Caco-2 (cell line): ENCODE measurements around the gene TMX3. TPM values are rescaled to one million over a fixed set of nuclear protein-coding genes. Genes with fewer than 3 reads are reported as not detected.

Source experiments
- Bru-seq: library from RNA; stranded (reverse); fragments of 400-500 nt; gene quantifications from one replicate; lab custom pipeline; 2021; lab: Mats Ljungman, UMichigan
- BruChase-seq, 2 experiments: library from RNA; stranded (reverse); fragments of 400-500 nt; gene quantifications; one replicate each; lab custom pipeline; 2021; lab: Mats Ljungman, UMichigan
- BruUV-seq: library from RNA; stranded (reverse); fragments of 400-500 nt; replicated peaks from 2 replicates; lab custom pipeline; 2021; lab: Mats Ljungman, UMichigan
- CTCF ChIA-PET: fragments of 300-600 bp; sonication (Branson Sonifier 250); formaldehyde crosslinking; loops from one replicate; lab custom pipeline; 2022; ENCODE audit warnings: antibody characterized with exemption; lab: Charles Lee
- POLR2A ChIA-PET: fragments of 300-600 bp; sonication (Branson Sonifier 250); formaldehyde crosslinking; loops from one replicate; lab custom pipeline; 2022; ENCODE audit warnings: antibody characterized with exemption; lab: Charles Lee
- DNase-seq, 2 experiments: peaks; one replicate each; pipeline versions ENCODE4 v3.0.0 to v3.0.0-alpha.2; 2020 to 2022
- H3K27me3 ChIP-seq: replicated peaks from 2 replicates; pipeline ENCODE4 v1.6.0; 2011; ENCODE audit warnings: low read length; ENCODE audit not compliant: control insufficient read depth, insufficient read depth
- H3K36me3 ChIP-seq: 2 replicates; pipeline ENCODE4 v1.5.1; 2011; ENCODE audit warnings: low read length; ENCODE audit not compliant: control insufficient read depth, insufficient read depth
- H3K4me1 ChIP-seq: fragments of 250-450 bp; sonication (Bioruptor Pico); 2 replicates; pipeline ENCODE4 v1.5.1; 2020; ENCODE audit warnings: mild to moderate bottlenecking
- H3K4me3 ChIP-seq: 2 replicates; pipeline ENCODE4 v1.5.1; 2011; ENCODE audit warnings: low read depth, mild to moderate bottlenecking, control low read depth, low read length
- H3K9me3 ChIP-seq: fragments of 250-450 bp; sonication (Bioruptor Pico); 2 replicates; pipeline ENCODE4 v1.5.1; 2020; ENCODE audit warnings: mild to moderate bottlenecking, moderate library complexity
- H3K27ac Mint-ChIP-seq: one replicate; pipeline ENCODE4 v1.8.0; 2022; ENCODE audit warnings: mixed read lengths; ENCODE audit not compliant: unreplicated experiment
- H3K27me3 Mint-ChIP-seq: one replicate; pipeline ENCODE4 v1.8.0; 2022; ENCODE audit warnings: mixed read lengths; ENCODE audit not compliant: insufficient read depth, unreplicated experiment
- H3K36me3 Mint-ChIP-seq: one replicate; pipeline ENCODE4 v1.8.0; 2022; ENCODE audit warnings: mild to moderate bottlenecking, mixed read lengths; ENCODE audit not compliant: insufficient read depth, unreplicated experiment
- H3K4me1 Mint-ChIP-seq: one replicate; pipeline ENCODE4 v1.8.0; 2022; ENCODE audit warnings: low read depth, mixed read lengths; ENCODE audit not compliant: unreplicated experiment
- H3K4me3 Mint-ChIP-seq: one replicate; pipeline ENCODE4 v1.8.0; 2022; ENCODE audit warnings: mild to moderate bottlenecking, moderate library complexity, mixed read lengths; ENCODE audit not compliant: unreplicated experiment
- H3K9me3 Mint-ChIP-seq: one replicate; pipeline ENCODE4 v1.8.0; 2022; ENCODE audit warnings: mixed read lengths; ENCODE audit not compliant: unreplicated experiment
- intact Hi-C: fragments of 100-400 bp; cut with micrococcal nuclease; formaldehyde crosslinking; loops from one replicate; pipeline ENCODE4 v1.10.0; 2022; ENCODE audit not compliant: unreplicated experiment
- long read RNA-seq: library from polyadenylated mRNA; stranded (forward); transcript quantifications from one replicate; pipeline ENCODE4 v2.0.0, GENCODE V29; 2022
- total RNA-seq: library from RNA; stranded (reverse); gene quantifications from 2 replicates; pipeline ENCODE4 v1.2.3, GENCODE V29; 2022
- TF ChIP-seq, protein P1 (sequence below), 2 experiments: fragments of 200-600 bp in 1 of 2; IDR thresholded peaks; 1 replicate in 1 of 2; 2 replicates in 1 of 2; pipeline versions ENCODE4 v1.5.1 to v1.8.0; 2011 to 2022; ENCODE audit warnings: antibody characterized with exemption in 1 of 2, control low read depth in 1 of 2, inconsistent platforms in 1 of 2, low read depth in 1 of 2, low read length in 1 of 2, mild to moderate bottlenecking in 1 of 2, moderate library complexity in 1 of 2; ENCODE audit not compliant: insufficient read depth in 1 of 2, severe bottlenecking in 1 of 2, unreplicated experiment in 1 of 2

TMX3 gene
- 14.8 and 17.9 TPM in 2 replicates for total RNA-seq
- percentile 71 among the genes with signal in this experiment for Bru-seq, nascent RNA
- percentile 72 among the genes with signal in this experiment for BruChase-seq, experiment 1, labeled RNA remaining after a 2-hour chase
- percentile 76 among the genes with signal in this experiment for BruChase-seq, experiment 2, labeled RNA remaining after a 6-hour chase
- long read RNA-seq, full-length matches to known transcripts, result 11 of 16 reads
- long read RNA-seq, partial matches to known transcripts, result 2 of 16 reads
- long read RNA-seq, other reads (novel, unspliced or antisense), result 3 of 16 reads

GRCh38 chr18:68714712-68715496 is at the start of gene TMX3:
Gene TMX3, minus strand, starts transcription at chr18:68715108. Its CDS starts 127 bp downstream, at chr18:68714981.
- no peaks in the 10 kb centered on the region for H3K4me1 Mint-ChIP-seq
- no peaks in the 10 kb centered on the region for H3K9me3 Mint-ChIP-seq
- intact Hi-C loops, result no loop called here
- DNase-seq, result peak; percentile 80 to 81
- TF ChIP-seq, protein P1, sequence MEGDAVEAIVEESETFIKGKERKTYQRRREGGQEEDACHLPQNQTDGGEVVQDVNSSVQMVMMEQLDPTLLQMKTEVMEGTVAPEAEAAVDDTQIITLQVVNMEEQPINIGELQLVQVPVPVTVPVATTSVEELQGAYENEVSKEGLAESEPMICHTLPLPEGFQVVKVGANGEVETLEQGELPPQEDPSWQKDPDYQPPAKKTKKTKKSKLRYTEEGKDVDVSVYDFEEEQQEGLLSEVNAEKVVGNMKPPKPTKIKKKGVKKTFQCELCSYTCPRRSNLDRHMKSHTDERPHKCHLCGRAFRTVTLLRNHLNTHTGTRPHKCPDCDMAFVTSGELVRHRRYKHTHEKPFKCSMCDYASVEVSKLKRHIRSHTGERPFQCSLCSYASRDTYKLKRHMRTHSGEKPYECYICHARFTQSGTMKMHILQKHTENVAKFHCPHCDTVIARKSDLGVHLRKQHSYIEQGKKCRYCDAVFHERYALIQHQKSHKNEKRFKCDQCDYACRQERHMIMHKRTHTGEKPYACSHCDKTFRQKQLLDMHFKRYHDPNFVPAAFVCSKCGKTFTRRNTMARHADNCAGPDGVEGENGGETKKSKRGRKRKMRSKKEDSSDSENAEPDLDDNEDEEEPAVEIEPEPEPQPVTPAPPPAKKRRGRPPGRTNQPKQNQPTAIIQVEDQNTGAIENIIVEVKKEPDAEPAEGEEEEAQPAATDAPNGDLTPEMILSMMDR (IDR thresholded peaks at IDR 0.05; ENCODE audit: insufficient read depth in 1 of 2, low read depth in 1 of 2, low read length in 1 of 2, severe bottlenecking in 1 of 2, unreplicated experiment in 1 of 2), result no peak
- peak within 1 kb of the TSS; percentile 80 for H3K4me3 Mint-ChIP-seq
- CTCF ChIA-PET, result no interaction called here
- no TSS peak for BruUV-seq
- H3K27me3 Mint-ChIP-seq, result no peaks in the 10 kb centered on the region
- POLR2A ChIA-PET, result no interaction called here
- Histone ChIP-seq H3K27me3 (no peaks in the 10 kb centered on the region), H3K4me1 (no peaks in the 10 kb centered on the region), H3K4me3 (peak within 1 kb of the TSS; percentile 78), H3K36me3 (no peaks in the 10 kb centered on the region; the same call in none of the 2 replicates), H3K9me3 (no peaks in the 10 kb centered on the region)
- H3K27ac Mint-ChIP-seq, result no peak within 1 kb of the TSS
- H3K36me3 Mint-ChIP-seq, result peaks cover 6% of the 10 kb centered on the region

DNA sequence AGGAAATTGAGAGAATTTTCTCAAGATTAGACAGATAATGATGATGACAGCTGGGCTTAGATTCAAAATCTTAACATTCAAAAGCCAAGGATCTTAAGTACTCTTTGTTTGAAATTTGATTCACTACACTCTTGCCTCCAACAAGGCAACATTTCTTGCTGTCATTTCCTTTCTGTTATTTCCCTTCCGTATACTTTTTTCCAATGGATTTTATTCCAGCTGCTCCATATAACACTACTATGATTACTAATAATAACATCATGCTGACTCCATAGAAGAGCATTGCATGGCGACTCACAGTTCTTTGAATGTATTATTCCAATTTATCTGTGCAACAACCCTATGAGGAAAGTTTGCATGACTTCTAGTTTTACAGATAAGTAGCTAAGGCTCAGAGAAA is 49.1 kb upstream of the TMX3 start:
- ChIA-PET CTCF (no interaction called here), POLR2A (no interaction called here)
- Mint-ChIP-seq H3K9me3 (no peaks in the 10 kb centered on the region), H3K4me3 (no peak overlapping the region), H3K36me3 (no peaks in the 10 kb centered on the region), H3K27ac (no peak overlapping the region), H3K4me1 (no peaks in the 10 kb centered on the region), H3K27me3 (no peaks in the 10 kb centered on the region)
- H3K36me3 ChIP-seq, result no peaks in the 10 kb centered on the region
- TF ChIP-seq, protein P1 (IDR thresholded peaks at IDR 0.05; ENCODE audit: insufficient read depth in 1 of 2, low read depth in 1 of 2, low read length in 1 of 2, severe bottlenecking in 1 of 2, unreplicated experiment in 1 of 2), result no peak
- H3K4me1 ChIP-seq, result no peaks in the 10 kb centered on the region
- no peak overlapping the region for H3K4me3 ChIP-seq
- no peaks in the 10 kb centered on the region for H3K27me3 ChIP-seq
- intact Hi-C loops, result no loop called here
- BruUV-seq, result no TSS peak
- DNase-seq, result no peak
- H3K9me3 ChIP-seq, result no peaks in the 10 kb centered on the region

DNA sequence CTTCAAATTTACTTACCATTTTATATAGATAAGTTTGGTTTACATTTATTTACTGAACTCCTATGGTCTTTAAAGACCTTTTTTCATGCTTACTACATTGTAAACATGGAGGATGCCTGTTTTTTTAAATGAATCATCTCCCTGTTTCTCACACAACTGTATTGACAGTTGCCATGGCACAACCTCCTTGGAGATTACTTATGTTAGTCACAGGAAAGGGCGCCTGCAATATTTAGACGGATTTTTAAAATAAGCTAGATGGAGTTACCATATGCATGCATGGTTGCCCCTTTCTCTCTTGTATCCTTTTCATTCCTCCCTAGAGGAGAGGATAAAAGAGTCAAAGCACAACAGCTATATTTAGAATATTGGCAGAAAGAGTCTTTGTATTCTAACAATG is 48.2 kb upstream of the TMX3 start:
- Histone ChIP-seq H3K36me3 (no peaks in the 10 kb centered on the region), H3K27me3 (no peaks in the 10 kb centered on the region), H3K4me1 (no peaks in the 10 kb centered on the region), H3K4me3 (no peak overlapping the region), H3K9me3 (no peaks in the 10 kb centered on the region)
- BruUV-seq, result no TSS peak
- Mint-ChIP-seq H3K36me3 (no peaks in the 10 kb centered on the region), H3K4me1 (no peaks in the 10 kb centered on the region), H3K9me3 (no peaks in the 10 kb centered on the region), H3K4me3 (no peak overlapping the region), H3K27ac (no peak overlapping the region), H3K27me3 (no peaks in the 10 kb centered on the region)
- DNase-seq, result no peak
- CTCF ChIA-PET, result no interaction called here
- POLR2A ChIA-PET, result no interaction called here
- TF ChIP-seq, protein P1 (IDR thresholded peaks at IDR 0.05; ENCODE audit: insufficient read depth in 1 of 2, low read depth in 1 of 2, low read length in 1 of 2, severe bottlenecking in 1 of 2, unreplicated experiment in 1 of 2), result no peak
- intact Hi-C loops, result no loop called here
